ENCODE results near the gene FOXK1. TPM values are rescaled to one million over a fixed set of nuclear protein-coding genes. Genes with fewer than 3 reads are reported as not detected.
A peak's percentile ranks its signal among the peaks of the same experiment; 100 is the strongest.

The FOXK1 gene
- total RNA-seq, 1 experiment from 2014 or later = 50.8 TPM

- POLR2A ChIA-PET = interaction anchor here (1.1 kb wide), 1 partner anchor 10 kb away, joined by 3 read pairs; the partner anchor contains the start of gene AP5Z1
- H3K36me3 Mint-ChIP-seq (ENCODE audit: insufficient read depth, unreplicated experiment) = peaks cover 30% of the 10 kb centered on the region
Observed at GRCh38 chr7:4785371-4785770, 103.3 kb downstream of the FOXK1 start.

GRCh38 chr7:4786015-4786414 lies 103.9 kb downstream of the FOXK1 start:
- Histone ChIP-seq H3K4me3 (ENCODE audit: low read depth, low read length) (no peak overlapping the region), H3K9me3 (no peaks in the 10 kb centered on the region), H3K4me1 (no peaks in the 10 kb centered on the region), H3K36me3 (ENCODE audit: control insufficient read depth, insufficient read depth, low read length) (peaks cover 1% of the 10 kb centered on the region; the same call in 1 of the 2 replicates), H3K27me3 (replicated peaks; ENCODE audit: control insufficient read depth, insufficient read depth, low read length) (no peaks in the 10 kb centered on the region)
- no TSS peak for BruUV-seq (replicated peaks)
- H3K4me1 Mint-ChIP-seq (ENCODE audit: low read depth, unreplicated experiment) = no peaks in the 10 kb centered on the region
- ChIA-PET CTCF (no interaction called here), POLR2A (no interaction called here)
- no peaks in the 10 kb centered on the region for H3K27me3 Mint-ChIP-seq (ENCODE audit: insufficient read depth, unreplicated experiment)
- H3K4me3 Mint-ChIP-seq (ENCODE audit: unreplicated experiment) = no peak overlapping the region
- no peak for TF ChIP-seq CTCF (IDR thresholded peaks at IDR 0.05; ENCODE audit: insufficient read depth in 1 of 2, low read depth in 1 of 2, low read length in 1 of 2, severe bottlenecking in 1 of 2, unreplicated experiment in 1 of 2)
- intact Hi-C loops (cut with micrococcal nuclease; ENCODE audit: unreplicated experiment) = no loop called here
- H3K27ac Mint-ChIP-seq (ENCODE audit: unreplicated experiment) = no peak overlapping the region
- no peaks in the 10 kb centered on the region for H3K9me3 Mint-ChIP-seq (ENCODE audit: unreplicated experiment)
- no peak for DNase-seq
- peaks cover 36% of the 10 kb centered on the region for H3K36me3 Mint-ChIP-seq (ENCODE audit: insufficient read depth, unreplicated experiment)

More at GRCh38 chr7:4785371-4785770, 103.3 kb downstream of the FOXK1 start:
- Mint-ChIP-seq H3K27ac (ENCODE audit: unreplicated experiment) (no peak overlapping the region), H3K9me3 (ENCODE audit: unreplicated experiment) (no peaks in the 10 kb centered on the region), H3K4me3 (ENCODE audit: unreplicated experiment) (no peak overlapping the region), H3K4me1 (ENCODE audit: low read depth, unreplicated experiment) (no peaks in the 10 kb centered on the region), H3K27me3 (ENCODE audit: insufficient read depth, unreplicated experiment) (no peaks in the 10 kb centered on the region)
- CTCF ChIA-PET = no interaction called here
- Histone ChIP-seq H3K27me3 (replicated peaks; ENCODE audit: control insufficient read depth, insufficient read depth, low read length) (no peaks in the 10 kb centered on the region), H3K4me3 (ENCODE audit: low read depth, low read length) (no peak overlapping the region), H3K36me3 (ENCODE audit: control insufficient read depth, insufficient read depth, low read length) (peaks cover 1% of the 10 kb centered on the region; the same call in 1 of the 2 replicates), H3K4me1 (no peaks in the 10 kb centered on the region), H3K9me3 (no peaks in the 10 kb centered on the region)
- BruUV-seq (replicated peaks) = no TSS peak
- intact Hi-C loops (cut with micrococcal nuclease; ENCODE audit: unreplicated experiment) = no loop called here
- DNase-seq = no peak
- no peak for TF ChIP-seq CTCF (IDR thresholded peaks at IDR 0.05; ENCODE audit: insufficient read depth in 1 of 2, low read depth in 1 of 2, low read length in 1 of 2, severe bottlenecking in 1 of 2, unreplicated experiment in 1 of 2)

- ChIA-PET CTCF (no interaction called here), POLR2A (no interaction called here)
- no peak overlapping the region for H3K4me3 Mint-ChIP-seq (ENCODE audit: unreplicated experiment)
- no peaks in the 10 kb centered on the region for H3K27me3 Mint-ChIP-seq (ENCODE audit: insufficient read depth, unreplicated experiment)
- H3K27ac Mint-ChIP-seq (ENCODE audit: unreplicated experiment) = peak overlapping the region; percentile 67
- H3K36me3 ChIP-seq (ENCODE audit: control insufficient read depth, insufficient read depth, low read length) = no peaks in the 10 kb centered on the region
- intact Hi-C loops (cut with micrococcal nuclease; ENCODE audit: unreplicated experiment) = no loop called here
- no TSS peak for BruUV-seq (replicated peaks)
- no peaks in the 10 kb centered on the region for H3K9me3 Mint-ChIP-seq (ENCODE audit: unreplicated experiment)
- H3K4me1 ChIP-seq = no peaks in the 10 kb centered on the region
- no peak for TF ChIP-seq CTCF (IDR thresholded peaks at IDR 0.05; ENCODE audit: insufficient read depth in 1 of 2, low read depth in 1 of 2, low read length in 1 of 2, severe bottlenecking in 1 of 2, unreplicated experiment in 1 of 2)
- DNase-seq = no peak
- H3K36me3 Mint-ChIP-seq (ENCODE audit: insufficient read depth, unreplicated experiment) = peaks cover 42% of the 10 kb centered on the region
- H3K4me1 Mint-ChIP-seq (ENCODE audit: low read depth, unreplicated experiment) = no peaks in the 10 kb centered on the region
- no peaks in the 10 kb centered on the region for H3K9me3 ChIP-seq
- no peak overlapping the region for H3K4me3 ChIP-seq (ENCODE audit: low read depth, low read length)
- H3K27me3 ChIP-seq (replicated peaks; ENCODE audit: control insufficient read depth, insufficient read depth, low read length) = no peaks in the 10 kb centered on the region
Observed at GRCh38 chr7:4787541-4787940, 105.4 kb downstream of the FOXK1 start.

Measured in Caco-2 (cell line).